ENCODE results near the gene TRAK2. TPM values are rescaled to one million over a fixed set of nuclear protein-coding genes. Genes with fewer than 3 reads are reported as not detected.

Gene TRAK2
- total and polyA plus RNA-seq, 2 donors (not counting 3 experiments of a cell fraction or from before 2014, with no cell fraction given), result 9.7 to 35.7 TPM

GRCh38 chr2:201378496-201379397 is 72.5 kb downstream of the TRAK2 start:
- intact Hi-C loops (cut with micrococcal nuclease), result no loop called here
- Histone ChIP-seq H3K9me1 (replicated peaks; ENCODE audit: control insufficient read depth, extremely low read depth, insufficient read depth, low read length) (no peaks in the 10 kb centered on the region), H2AFZ (ENCODE audit: low read depth, low read length) (no peak overlapping the region), H3K9me3 (replicated peaks; ENCODE audit: control insufficient read depth, insufficient read depth, low read length) (no peaks in the 10 kb centered on the region), H3K27ac (ENCODE audit: insufficient read depth, low read depth, low read length) (no peak overlapping the region), H3K27me3 (ENCODE audit: control insufficient read depth in 2 of 2, insufficient read depth in 2 of 2, low read length in 2 of 2) (no peaks in the 10 kb centered on the region), H4K20me1 (replicated peaks; ENCODE audit: control insufficient read depth, extremely low read depth, insufficient read depth, low read length) (no peaks in the 10 kb centered on the region), H3K4me1 (ENCODE audit: control insufficient read depth, extremely low read depth, insufficient read depth, low read length) (no peaks in the 10 kb centered on the region), H3K4me2 (ENCODE audit: insufficient read depth, low read length) (no peak overlapping the region), H3K4me3 (replicated peaks in 1 of 3; ENCODE audit: insufficient read depth in 1 of 3, low read depth in 1 of 3, low read length in 3 of 3) (no peak overlapping the region), H3K36me3 (ENCODE audit: control insufficient read depth in 2 of 2, extremely low read depth in 1 of 2, insufficient read depth in 2 of 2, low read length in 2 of 2) (peaks cover 4 to 8% of the 10 kb centered on the region in 2 experiments), H3K79me2 (ENCODE audit: control insufficient read depth, insufficient read depth, low read length) (no peaks in the 10 kb centered on the region), H3K9ac (replicated peaks; ENCODE audit: extremely low read depth, insufficient read depth, low read length) (no peak overlapping the region)
- ChIA-PET POLR2A (no interaction called here), CTCF (interaction anchor here (0.6 to 2.1 kb wide), 3 partner anchors 14 to 166 kb away, joined by 3 to 11 read pairs (median 3); no protein-coding TSS in a partner anchor)
- TF ChIP-seq EZH2 (IDR thresholded peaks at IDR 0.05; ENCODE audit: borderline replicate concordance, low read depth, low read length, severe bottlenecking) (no peak), FOS (IDR thresholded peaks at IDR 0.05; ENCODE audit: borderline replicate concordance, insufficient read depth, low read length) (no peak), MYC (IDR thresholded peaks at IDR 0.05; ENCODE audit: low read depth, low read length) (no peak), JUN (IDR thresholded peaks at IDR 0.05; ENCODE audit: borderline replicate concordance, insufficient read depth, insufficient read length, low read depth) (no peak), POLR2A (IDR thresholded peaks at IDR 0.05; ENCODE audit: low read depth, low read length) (no peak), GATA2 (IDR thresholded peaks at IDR 0.05; ENCODE audit: insufficient read depth, insufficient read length, low read depth, low read length) (no peak), POLR2AphosphoS5 (IDR thresholded peaks at IDR 0.05; ENCODE audit: insufficient read depth, low read depth, low read length) (no peak), CTCF (IDR thresholded peaks at IDR 0.05; ENCODE audit: extremely low read depth in 1 of 2, insufficient read depth in 1 of 2, low read depth in 1 of 2, low read length in 2 of 2) (no peak)
- TF ChIP-seq, protein P1, sequence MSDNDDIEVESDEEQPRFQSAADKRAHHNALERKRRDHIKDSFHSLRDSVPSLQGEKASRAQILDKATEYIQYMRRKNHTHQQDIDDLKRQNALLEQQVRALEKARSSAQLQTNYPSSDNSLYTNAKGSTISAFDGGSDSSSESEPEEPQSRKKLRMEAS (IDR thresholded peaks at IDR 0.05; ENCODE audit: insufficient read depth, insufficient read length), result no peak
- BruUV-seq (replicated peaks), result no TSS peak
- dilution Hi-C loops (cut with MboI; ENCODE audit: extremely low pct_ligation_motif_present, low sequenced_read_pairs), result no loop called here
- DNase-seq (ENCODE audit: low read depth, low spot score) (no peak), FAIRE-seq (no peak)

Data from endothelial cell of umbilical vein (primary cell).